ENCODE measurements around the gene TRPM2.

- TF ChIP-seq RXRA (IDR thresholded peaks at IDR 0.05; ENCODE audit: insufficient read depth, low read depth, low read length) (no peak), EZH2 (IDR thresholded peaks at IDR 0.05; ENCODE audit: low read depth, low read length, severe bottlenecking) (no peak), POLR2AphosphoS5 (IDR thresholded peaks at IDR 0.05; ENCODE audit: low read depth, low read length) (no peak), HDAC6 (IDR thresholded peaks at IDR 0.05; ENCODE audit: low read depth, low read length) (no peak), RFX5 (IDR thresholded peaks at IDR 0.05; ENCODE audit: borderline replicate concordance, low read depth, low read length) (no peak), TAF1 (IDR thresholded peaks at IDR 0.05; ENCODE audit: low read depth, low read length) (no peak), ATF3 (IDR thresholded peaks at IDR 0.05; ENCODE audit: insufficient read depth, low read depth, low read length) (no peak), SP4 (IDR thresholded peaks at IDR 0.05; ENCODE audit: low read length) (no peak), POLR2A (IDR thresholded peaks at IDR 0.05; ENCODE audit: control extremely low read depth in 1 of 2, low read depth in 2 of 2, low read length in 2 of 2) (no peak), JUND (IDR thresholded peaks at IDR 0.05; ENCODE audit: low read length) (no peak)
- TF ChIP-seq, protein P1, sequence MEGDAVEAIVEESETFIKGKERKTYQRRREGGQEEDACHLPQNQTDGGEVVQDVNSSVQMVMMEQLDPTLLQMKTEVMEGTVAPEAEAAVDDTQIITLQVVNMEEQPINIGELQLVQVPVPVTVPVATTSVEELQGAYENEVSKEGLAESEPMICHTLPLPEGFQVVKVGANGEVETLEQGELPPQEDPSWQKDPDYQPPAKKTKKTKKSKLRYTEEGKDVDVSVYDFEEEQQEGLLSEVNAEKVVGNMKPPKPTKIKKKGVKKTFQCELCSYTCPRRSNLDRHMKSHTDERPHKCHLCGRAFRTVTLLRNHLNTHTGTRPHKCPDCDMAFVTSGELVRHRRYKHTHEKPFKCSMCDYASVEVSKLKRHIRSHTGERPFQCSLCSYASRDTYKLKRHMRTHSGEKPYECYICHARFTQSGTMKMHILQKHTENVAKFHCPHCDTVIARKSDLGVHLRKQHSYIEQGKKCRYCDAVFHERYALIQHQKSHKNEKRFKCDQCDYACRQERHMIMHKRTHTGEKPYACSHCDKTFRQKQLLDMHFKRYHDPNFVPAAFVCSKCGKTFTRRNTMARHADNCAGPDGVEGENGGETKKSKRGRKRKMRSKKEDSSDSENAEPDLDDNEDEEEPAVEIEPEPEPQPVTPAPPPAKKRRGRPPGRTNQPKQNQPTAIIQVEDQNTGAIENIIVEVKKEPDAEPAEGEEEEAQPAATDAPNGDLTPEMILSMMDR (IDR thresholded peaks at IDR 0.05; ENCODE audit: control extremely low read depth in 1 of 3, insufficient read depth in 1 of 3, low read depth in 1 of 3, low read length in 3 of 3) = no peak
- TF ChIP-seq, protein P2, sequence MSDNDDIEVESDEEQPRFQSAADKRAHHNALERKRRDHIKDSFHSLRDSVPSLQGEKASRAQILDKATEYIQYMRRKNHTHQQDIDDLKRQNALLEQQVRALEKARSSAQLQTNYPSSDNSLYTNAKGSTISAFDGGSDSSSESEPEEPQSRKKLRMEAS (IDR thresholded peaks at IDR 0.05) = no peak
Observed at GRCh38 chr21:44466996-44467858, 113.8 kb downstream of the TRPM2 start.

Data from H1 (cell line).